Left kidney (tissue), 8 donors: ENCODE measurements around the gene DDX39A. TPM values are rescaled to one million over a fixed set of nuclear protein-coding genes. Genes with fewer than 3 reads are reported as not detected.
"Not testable (repeated sequence)": the region's sequence is repeated elsewhere in the genome, so short reads cannot be mapped to it uniquely, and the experiment has no call there.

Source experiments
- DNase-seq: peaks from one replicate; pipeline ENCODE4 v3.0.0-alpha.2; 2013
- long read RNA-seq, 8 donors: transcript quantifications; one replicate each; lab custom pipeline, GENCODE V29; 2026
- polyA plus RNA-seq: library from polyadenylated mRNA; unstranded; fragments of 120-200 nt; gene quantifications from one replicate; pipeline ENCODE4 v1.2.1, GENCODE V29; 2013; ENCODE audit not compliant: insufficient read length

Gene DDX39A
- polyA plus RNA-seq: 59.2 TPM
- long read RNA-seq, donor 1, transcript DDX39A-201 (11 exons, 1,471 nt): major isoform, 16 of 135 reads
- long read RNA-seq, donor 1, partial matches to known transcripts: 89 of 135 reads
- long read RNA-seq, donor 1, other reads (novel, unspliced or antisense): 26 of 135 reads
- long read RNA-seq, donor 2, transcript DDX39A-201 (11 exons, 1,471 nt): major isoform, 19 of 32 reads
- long read RNA-seq, donor 2, partial matches to known transcripts: 6 of 32 reads
- long read RNA-seq, donor 2, other reads (novel, unspliced or antisense): 0 of 32 reads
- long read RNA-seq, donor 3, transcript DDX39A-212 (4 exons, 988 nt): minor isoform, 6 of 13 reads
- long read RNA-seq, donor 3, transcript DDX39A-201 (11 exons, 1,471 nt): major isoform, 7 of 13 reads
- long read RNA-seq, donor 3, partial matches to known transcripts: 0 of 13 reads
- long read RNA-seq, donor 3, other reads (novel, unspliced or antisense): 0 of 13 reads
- long read RNA-seq, donor 4: 0 reads
- long read RNA-seq, donor 5, transcript DDX39A-201 (11 exons, 1,471 nt): major isoform, 23 of 46 reads
- long read RNA-seq, donor 5, partial matches to known transcripts: 16 of 46 reads
- long read RNA-seq, donor 5, other reads (novel, unspliced or antisense): 0 of 46 reads
- long read RNA-seq, donor 6, transcript DDX39A-201 (11 exons, 1,471 nt): major isoform, 14 of 18 reads
- long read RNA-seq, donor 6, partial matches to known transcripts: 0 of 18 reads
- long read RNA-seq, donor 6, other reads (novel, unspliced or antisense): 0 of 18 reads
- long read RNA-seq, donor 7, transcript DDX39A-212 (4 exons, 988 nt): minor isoform, 7 of 52 reads
- long read RNA-seq, donor 7, transcript DDX39A-201 (11 exons, 1,471 nt): major isoform, 30 of 52 reads
- long read RNA-seq, donor 7, partial matches to known transcripts: 11 of 52 reads
- long read RNA-seq, donor 7, other reads (novel, unspliced or antisense): 0 of 52 reads
- long read RNA-seq, donor 8, transcript DDX39A-201 (11 exons, 1,471 nt): major isoform, 7 of 9 reads
- long read RNA-seq, donor 8, partial matches to known transcripts: 0 of 9 reads
- long read RNA-seq, donor 8, other reads (novel, unspliced or antisense): 0 of 9 reads

DNA sequence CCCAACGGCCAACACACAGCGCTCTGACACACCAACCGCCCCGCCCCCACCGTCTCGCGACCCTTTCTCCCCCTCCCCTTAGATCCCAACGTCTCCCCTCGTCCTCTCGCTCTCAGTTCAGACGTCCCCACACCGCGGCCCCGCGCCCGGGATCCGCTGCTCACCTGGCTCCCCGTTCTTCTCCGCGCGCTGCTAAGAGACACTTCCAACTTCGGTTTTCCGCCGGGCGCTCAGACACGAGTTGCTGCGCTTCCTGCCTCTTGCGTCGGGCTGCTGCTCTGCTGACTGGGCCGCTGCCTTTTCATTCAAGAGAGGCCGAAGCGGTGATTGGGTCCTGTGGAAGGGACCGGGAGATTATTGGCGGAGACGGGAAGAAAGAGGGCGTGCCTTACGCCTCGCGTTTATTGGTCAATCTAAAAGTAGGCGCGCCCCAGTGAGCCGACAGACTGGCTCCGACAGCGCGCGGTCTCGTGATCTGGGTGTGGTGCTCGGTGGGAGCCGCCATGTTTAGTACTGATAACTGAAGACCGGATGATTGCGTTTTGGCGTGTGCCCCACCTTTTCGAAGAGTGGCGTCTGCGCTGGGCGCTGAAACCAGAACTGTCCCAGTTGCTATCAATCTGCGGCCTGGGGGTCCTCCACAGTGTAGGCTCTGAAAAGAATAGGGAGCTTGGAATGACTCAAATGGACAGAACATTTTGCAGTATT lies at the start of gene DDX39A:
TSS of gene DDX39A (minus strand) at position 236 of the 708 bp plus-strand sequence. CDS start 6,121 bp downstream, outside the sequence.
- DNase-seq: peak; percentile 99

GRCh38 chr19:14467816-14468215 lies 48.7 kb upstream of the DDX39A start:
- DNase-seq: no peak

- DNase-seq: no peak
Observed at GRCh38 chr19:14467391-14467790, 48.2 kb upstream of the DDX39A start.

GRCh38 chr19:14463747-14464146 lies 44.6 kb upstream of the DDX39A start:
- no peak for DNase-seq

DNA sequence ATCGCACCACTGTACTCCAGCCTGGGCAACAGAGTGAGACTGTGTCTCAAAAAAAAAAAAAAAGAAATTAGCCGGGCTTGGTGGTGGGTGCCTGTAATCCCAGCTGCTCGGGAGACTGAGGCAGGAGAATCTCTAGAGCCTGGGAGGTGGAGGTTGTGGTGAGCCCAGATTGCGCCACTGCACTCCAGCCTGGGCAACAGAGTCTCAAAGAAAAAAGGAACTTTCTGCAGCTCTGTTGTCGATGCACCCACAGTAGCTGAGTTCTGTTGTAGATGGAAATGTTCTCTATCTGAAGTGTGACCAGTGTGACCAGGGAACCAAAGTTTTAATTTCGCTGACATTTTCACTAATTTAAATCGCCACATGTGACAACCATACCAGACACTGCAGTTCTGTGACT lies 43.3 kb upstream of the DDX39A start:
- not testable (repeated sequence) for DNase-seq

DNA sequence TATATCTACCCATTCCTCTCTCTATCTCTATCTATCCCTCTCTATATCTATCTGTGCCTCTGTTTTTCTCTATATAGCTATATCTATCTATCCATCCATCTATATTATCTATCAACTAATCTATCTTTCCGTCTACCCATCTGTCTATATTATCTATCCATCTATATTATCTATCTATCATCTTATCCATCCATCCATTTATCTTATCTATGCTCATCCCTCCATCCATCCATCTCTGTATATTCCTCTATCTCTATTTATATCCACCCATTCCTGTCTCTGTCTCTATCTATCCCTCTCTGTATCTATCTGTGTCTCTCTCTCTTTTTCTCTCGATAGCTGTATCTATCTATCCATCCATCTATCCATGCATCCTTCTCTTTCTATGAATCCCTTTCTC lies 41.8 kb upstream of the DDX39A start:
- DNase-seq: no peak

- DNase-seq: no peak
Observed at GRCh38 chr19:14459703-14460102, 40.6 kb upstream of the DDX39A start.

DNA sequence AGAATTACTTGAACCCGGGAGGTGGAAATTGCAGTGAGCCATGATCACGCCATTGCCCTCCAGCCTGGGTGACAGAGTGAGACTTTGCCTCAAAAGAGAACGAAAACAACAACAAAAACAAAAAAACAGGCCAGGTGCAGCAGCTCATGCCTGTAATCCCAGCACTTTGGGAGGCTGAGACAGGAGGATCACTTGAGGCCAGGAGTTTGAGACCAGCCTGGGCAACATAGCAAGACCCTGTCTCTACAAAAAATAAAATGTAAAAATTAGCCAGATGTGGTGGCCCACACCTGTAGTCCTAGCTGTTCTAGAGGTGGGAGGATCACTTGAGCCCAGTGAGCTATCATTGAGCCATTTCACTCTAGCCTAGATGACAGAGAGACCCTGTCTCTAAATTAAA lies 33.2 kb upstream of the DDX39A start:
- DNase-seq: not testable (repeated sequence)

DNA sequence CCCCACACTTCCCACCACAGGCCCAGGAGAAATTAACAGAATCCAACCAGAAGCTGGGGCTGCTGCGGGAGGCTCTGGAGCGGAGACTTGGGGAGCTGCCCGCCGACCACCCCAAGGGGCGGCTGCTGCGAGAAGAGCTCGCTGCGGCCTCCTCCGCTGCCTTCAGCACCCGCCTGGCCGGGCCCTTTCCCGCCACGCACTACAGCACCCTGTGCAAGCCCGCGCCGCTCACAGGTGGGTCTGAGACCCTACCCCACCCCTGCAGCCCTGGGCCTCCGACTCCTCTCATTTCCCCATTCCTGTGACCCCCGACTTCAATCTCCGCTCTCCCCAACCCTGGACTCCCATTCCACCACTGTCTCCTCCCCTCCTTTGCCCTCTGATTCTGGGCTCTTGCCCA lies 31.7 kb upstream of the DDX39A start:
- DNase-seq: no peak

DNA sequence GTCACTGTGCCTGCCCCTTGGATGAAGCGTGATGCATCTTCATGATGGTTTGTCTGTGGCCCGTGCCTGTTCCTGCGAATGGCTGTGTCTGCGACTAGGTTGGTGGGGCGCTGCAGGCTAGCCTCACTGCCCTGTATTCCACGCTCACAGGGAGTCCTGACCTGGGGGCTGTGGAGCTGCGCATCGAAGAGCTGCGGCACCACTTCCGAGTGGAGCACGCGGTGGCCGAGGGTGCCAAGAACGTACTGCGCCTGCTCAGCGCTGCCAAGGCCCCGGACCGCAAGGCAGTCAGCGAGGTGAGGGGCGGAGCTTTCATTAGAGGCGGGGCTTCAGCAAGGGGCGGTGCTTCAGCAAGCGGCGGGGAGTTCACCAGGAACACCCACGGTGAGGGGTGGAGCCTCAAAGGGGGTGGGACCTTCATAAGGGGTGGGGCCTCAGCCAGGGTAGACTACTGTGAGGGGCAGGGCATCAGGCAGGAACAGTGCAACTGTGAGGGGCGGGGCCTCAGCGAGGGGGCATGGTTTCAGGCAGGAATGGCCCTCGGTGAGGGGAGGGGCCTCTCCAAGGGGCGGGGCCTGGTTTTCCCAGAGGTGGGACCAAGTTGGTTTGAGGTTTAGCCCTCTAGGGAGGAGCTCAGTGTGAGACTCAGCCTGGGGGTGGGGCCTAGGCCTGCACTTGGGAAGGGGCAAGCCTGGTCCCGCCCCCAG lies 31.2 kb upstream of the DDX39A start:
- DNase-seq: no peak

DNA sequence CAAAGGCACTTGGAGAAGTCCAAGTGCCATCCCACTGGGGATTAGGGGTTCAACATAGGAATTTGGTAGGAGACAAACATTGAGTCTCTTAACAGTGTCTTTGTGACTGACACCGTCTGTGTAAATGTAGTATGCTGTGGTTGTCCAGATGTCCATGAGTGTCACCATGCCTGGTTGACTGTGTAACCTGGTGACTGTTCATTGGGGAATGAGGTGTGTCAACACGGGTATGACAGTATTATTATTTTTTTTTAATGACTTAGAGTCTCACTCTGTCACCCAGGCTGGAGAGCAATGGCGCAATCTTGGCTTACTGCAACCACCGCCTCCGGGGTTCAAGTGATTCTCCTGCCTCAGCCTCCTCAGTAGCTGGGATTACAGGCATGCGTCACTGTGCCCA lies 30.2 kb upstream of the DDX39A start:
- DNase-seq: no peak

DNA sequence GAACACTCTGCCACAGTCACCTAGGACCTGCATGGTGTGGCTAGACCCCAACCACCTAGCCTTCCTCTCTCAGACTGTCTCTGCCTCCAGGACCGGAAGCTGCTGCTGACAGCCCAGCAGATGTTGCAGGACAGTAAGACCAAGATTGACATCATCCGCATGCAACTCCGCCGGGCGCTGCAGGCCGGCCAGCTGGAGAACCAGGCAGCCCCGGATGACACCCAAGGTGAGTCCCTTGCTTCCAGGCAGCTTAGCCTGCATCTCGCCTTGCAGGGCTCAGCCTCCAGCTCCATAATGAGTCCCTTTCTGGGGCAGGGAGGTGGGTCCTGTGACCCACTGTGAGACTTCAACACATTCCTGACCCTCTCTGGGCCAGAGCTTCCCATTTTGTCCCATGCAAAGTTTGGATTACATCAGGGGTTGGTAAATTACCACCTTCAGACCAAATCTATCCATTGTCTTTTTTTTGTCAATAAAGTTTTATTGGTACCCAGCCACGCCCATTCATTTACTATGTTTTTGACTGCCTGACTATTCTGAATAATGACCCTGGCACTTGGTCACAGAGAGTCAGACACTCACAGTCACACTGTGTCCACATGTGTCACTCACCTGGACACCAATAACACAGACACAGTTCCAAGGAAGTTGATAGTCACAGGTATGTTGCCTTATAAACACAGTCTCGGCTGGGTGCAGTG lies 27.3 kb upstream of the DDX39A start:
- no peak for DNase-seq

DNA sequence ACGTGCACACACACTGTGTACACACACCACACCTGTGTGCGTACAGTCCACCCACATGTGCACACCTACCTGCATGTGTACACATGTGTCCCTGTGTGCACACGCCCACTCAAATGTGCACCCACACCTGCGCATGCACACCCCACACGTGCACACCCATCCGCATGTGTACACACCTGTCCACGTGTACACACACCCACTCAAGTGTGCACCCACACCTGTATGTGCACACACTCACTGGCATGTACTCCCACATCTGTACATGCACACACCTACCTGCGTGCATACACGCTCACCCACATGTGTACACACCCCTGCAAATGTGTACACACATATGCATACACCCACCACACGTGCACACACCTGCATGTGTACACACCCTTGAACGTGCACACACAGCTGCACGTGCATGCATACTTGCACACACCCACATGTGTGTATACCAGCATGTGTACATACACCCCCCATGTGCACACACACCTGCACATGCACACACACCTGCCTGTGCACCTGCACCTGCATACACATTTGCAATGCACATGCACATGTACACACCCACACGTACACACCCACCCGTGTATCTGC lies 24.6 kb upstream of the DDX39A start:
- no peak for DNase-seq

DNA sequence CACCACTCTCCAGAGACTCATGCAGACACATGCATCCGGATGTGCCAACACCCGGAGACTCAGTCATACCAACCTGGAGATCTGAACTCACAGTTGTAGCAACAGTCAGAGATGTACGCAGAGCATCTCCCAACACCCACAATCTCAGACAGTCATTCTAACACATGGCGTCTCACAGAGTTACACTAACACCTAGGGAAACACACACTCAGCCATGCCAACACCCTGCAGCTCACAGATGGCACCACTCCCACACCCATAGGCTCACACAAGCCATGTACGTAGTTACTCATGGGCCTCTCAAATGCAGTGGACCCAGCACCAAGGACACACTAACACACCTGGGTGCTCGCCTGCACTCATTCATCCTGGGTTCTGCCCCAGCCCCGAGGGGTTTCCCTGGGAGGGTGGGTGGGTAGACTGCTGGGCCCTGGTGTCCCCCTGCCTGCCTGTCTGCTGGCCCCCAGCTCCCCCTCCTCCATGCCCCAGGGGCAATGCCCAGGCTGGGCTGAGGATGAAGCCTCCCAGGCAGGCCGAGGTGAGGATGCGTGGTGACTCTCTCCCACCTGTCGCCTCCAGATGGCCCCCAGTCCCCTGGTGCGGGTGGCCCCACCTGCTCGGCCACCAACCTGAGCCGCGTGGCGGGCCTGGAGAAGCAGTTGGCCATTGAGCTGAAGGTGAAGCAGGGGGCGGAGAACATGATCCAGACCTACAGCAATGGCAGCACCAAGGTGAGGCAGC lies 23.9 kb upstream of the DDX39A start:
- DNase-seq: no peak

GRCh38 chr19:14441041-14441938 lies 22.1 kb upstream of the DDX39A start:
- no peak for DNase-seq

GRCh38 chr19:14440049-14440448 lies 20.9 kb upstream of the DDX39A start:
- no peak for DNase-seq

DNA sequence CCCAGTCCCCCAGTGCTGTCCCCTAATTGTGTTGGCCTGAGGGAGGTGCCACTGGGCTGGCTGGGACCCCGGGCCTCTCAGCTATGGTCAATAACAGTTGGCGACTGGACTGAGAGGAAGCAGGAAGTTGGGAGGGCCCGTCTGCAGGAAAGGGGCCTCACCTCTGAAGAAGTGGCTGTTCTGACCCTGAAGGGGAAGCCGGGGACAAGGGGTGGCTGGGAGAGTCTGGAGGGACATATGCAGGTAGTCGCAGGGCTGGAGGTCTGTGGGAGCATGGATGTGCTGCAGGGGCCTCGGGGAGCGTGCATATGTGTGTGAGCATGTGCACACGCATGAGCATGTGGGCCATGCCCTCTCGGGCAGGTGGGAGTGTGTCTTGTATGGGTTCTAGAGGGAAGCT lies 19.9 kb upstream of the DDX39A start:
- DNase-seq: no peak

DNA sequence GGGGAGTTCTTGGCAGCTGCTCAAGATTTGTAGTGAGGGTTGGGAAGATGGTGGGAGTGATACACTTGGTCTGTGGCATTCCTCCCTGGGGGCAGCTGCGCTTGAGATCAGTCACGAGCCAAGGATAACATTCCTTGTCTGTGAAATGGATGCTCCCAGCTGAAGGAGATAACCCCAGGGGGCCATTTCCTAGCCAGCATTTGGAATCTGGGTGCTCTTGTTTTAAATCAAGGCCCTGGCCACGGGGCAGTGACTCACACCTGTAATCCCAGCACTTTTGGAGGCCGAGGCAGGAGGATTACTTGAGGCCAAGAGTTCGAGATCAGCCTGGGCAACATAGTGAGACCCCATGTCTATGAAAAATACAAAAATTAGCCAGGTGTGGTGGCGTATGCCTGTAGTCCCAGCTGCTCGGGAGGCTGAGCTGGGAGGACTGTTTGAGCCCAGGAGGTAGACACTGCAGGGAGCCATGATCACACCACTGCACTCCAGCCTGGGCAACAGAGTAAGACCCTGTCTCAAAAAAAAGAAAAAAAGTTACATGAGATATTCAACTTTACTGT lies 18.5 kb upstream of the DDX39A start:
- DNase-seq: no peak
